Gastrocnemius medialis (tissue), 4 donors: ENCODE results near the gene STAP2. TPM values are rescaled to one million over a fixed set of nuclear protein-coding genes. Genes with fewer than 3 reads are reported as not detected.
"Not testable (repeated sequence)": the region's sequence is repeated elsewhere in the genome, so short reads cannot be mapped to it uniquely, and the experiment has no call there.

Experiments used
- ATAC-seq, 2 donors: fragments of 150-250 bp; one replicate each; pipeline ENCODE4 v1.9.1; 2016
- DNase-seq, 2 donors: peaks; one replicate each; pipeline ENCODE4 v3.0.0-alpha.2; 2019
- H3K27ac ChIP-seq, 4 donors: fragments of 200-600 bp; sonication (generic); 1 replicate in 1 of 4; 2 replicates in 3 of 4; pipeline ENCODE4 v1.5.1; 2016 to 2018; ENCODE audit warnings: mild to moderate bottlenecking in 2 of 4, moderate library complexity in 1 of 4
- H3K27me3 ChIP-seq, 3 donors: fragments of 200-600 bp; sonication (generic) in 2 of 3; 1 replicate in 1 of 3; 2 replicates in 2 of 3; pipeline versions ENCODE4 v1.5.1 to v1.6.0; 2016 to 2019; ENCODE audit warnings: mild to moderate bottlenecking in 1 of 3, moderate library complexity in 1 of 3
- H3K36me3 ChIP-seq, 2 donors: fragments of 200-600 bp; sonication (generic) in 1 of 2; one replicate each; pipeline ENCODE4 v1.5.1; 2017 to 2018
- H3K4me1 ChIP-seq, 2 donors: fragments of 200-600 bp; sonication (generic) in 1 of 2; one replicate each; pipeline ENCODE4 v1.5.1; 2016 to 2017; ENCODE audit warnings: mild to moderate bottlenecking in 2 of 2
- H3K4me3 ChIP-seq, 4 donors: fragments of 200-600 bp; sonication (generic) in 3 of 4; 1 replicate in 1 of 4; 2 replicates in 3 of 4; pipeline ENCODE4 v1.5.1; 2016 to 2019; ENCODE audit warnings: mild to moderate bottlenecking in 2 of 4
- H3K9me3 ChIP-seq, 3 donors: fragments of 200-600 bp; sonication (generic) in 2 of 3; 1 replicate in 1 of 3; 2 replicates in 2 of 3; pipeline ENCODE4 v1.5.1; 2016 to 2019
- POLR2A ChIP-seq, 2 donors: fragments of 450-650 bp; IDR thresholded peaks; one replicate each; pipeline ENCODE4 v1.6.1; 2017; ENCODE audit warnings: antibody characterized with exemption in 2 of 2, mild to moderate bottlenecking in 2 of 2, moderate library complexity in 2 of 2
- in situ Hi-C, 4 donors: fragments of 200-750 bp; cut with MboI; loops; one replicate each; pipeline versions ENCODE4 v1.15.0 to v1.8.0; 2017; ENCODE audit warnings: low sequenced_read_pairs in 4 of 4
- intact Hi-C: fragments of 100-400 bp; cut with DNase I; formaldehyde crosslinking; loops from one replicate; pipeline ENCODE4 v1.15.1; 2023; ENCODE audit warnings: low total_unique reads
- total RNA-seq, 4 donors: library from RNA; depleted of rRNA; stranded (reverse); fragments of >200 nt; gene quantifications; one replicate each; pipeline versions ENCODE4 v1.1.0 to v1.2.3, GENCODE V29; 2016

STAP2 gene
- total RNA-seq, 4 donors from 2014 or later: 0.94 to 2.1 (median 1.3) TPM; not detected in 1

- intact Hi-C loops (no loop called here), in situ Hi-C loops (no loop called here)
- peaks cover 29 to 38% (median 36%) of the 10 kb centered on the region in 3 donors for H3K27me3 ChIP-seq
These were observed 61.4 kb downstream of the STAP2 start for GRCh38 chr19:4277191-4277696.

GRCh38 chr19:4274321-4274686 lies 64.3 kb downstream of the STAP2 start:
- intact Hi-C loops, H3K9me3 ChIP-seq, ATAC-seq, H3K4me1 ChIP-seq, DNase-seq, H3K4me3 ChIP-seq, H3K27ac ChIP-seq: not testable (repeated sequence)
- Histone ChIP-seq H3K27me3 (peaks cover 11 to 13% (median 13%) of the 10 kb centered on the region in 3 donors), H3K36me3 (peaks cover 0 to 17% of the 10 kb centered on the region in 2 donors)
- in situ Hi-C loops: loop anchor here in 3 of 4 donors (25.0 kb wide), 3 partner anchors 138 to 363 kb away; partner anchors contain the start of genes CHAF1A (in 1 of the 3), SH3GL1 (in 1 of the 3) and TNFAIP8L1 (in 1 of the 3)

More at GRCh38 chr19:4277191-4277696, 61.4 kb downstream of the STAP2 start:
- Histone ChIP-seq H3K27ac (no peak overlapping the region), H3K4me1 (peaks cover 0 to 11% of the 10 kb centered on the region in 2 donors), H3K4me3 (no peak overlapping the region), H3K36me3 (no peaks in the 10 kb centered on the region), H3K9me3 (no peaks in the 10 kb centered on the region)
- no peak for DNase-seq
- TF ChIP-seq POLR2A (IDR thresholded peaks at IDR 0.05): no peak
- no peak for ATAC-seq

Other genes with a start within 250 kb of the STAP2 start
- gene MAP2K2, start 214.7 kb downstream of the STAP2 start, total RNA-seq: 100 to 1,000 TPM; 101 to 207 (median 138) TPM
- gene CREB3L3, start 185.2 kb downstream of the STAP2 start, total RNA-seq: 1 to 10 TPM in 1 of 4 donors, under 1 TPM in 1, not detected in 2; 0.10 to 1.0 TPM
- gene SIRT6, start 156.3 kb downstream of the STAP2 start, total RNA-seq: 10 to 100 TPM; 11.7 to 25.7 (median 13.7) TPM
- gene ANKRD24, start 156.1 kb downstream of the STAP2 start, total RNA-seq: 1 to 10 TPM in 1 of 4 donors, under 1 TPM in 3; 0.13 to 3.0 (median 0.45) TPM
- 1 to 10 TPM in 1 of 4 donors, under 1 TPM in 2, not detected in 1; 0.38 to 1.7 (median 0.85) TPM for gene EBI3, start 109.3 kb downstream of the STAP2 start, total RNA-seq
- 10 to 100 TPM; 13.5 to 37.8 (median 19.9) TPM for gene YJU2, start 91.7 kb downstream of the STAP2 start, total RNA-seq
- under 1 TPM in 1 of 4 donors, not detected in 3; 0.26 TPM for gene SHD, start 59.6 kb downstream of the STAP2 start, total RNA-seq
- gene TMIGD2, start 36.4 kb downstream of the STAP2 start, total RNA-seq: not detected
- not detected for gene FSD1, start 34.2 kb downstream of the STAP2 start, total RNA-seq
- 1 to 10 TPM; 2.7 to 3.1 (median 3.0) TPM for gene MPND, start 4.7 kb upstream of the STAP2 start, total RNA-seq
- 10 to 100 TPM; 11.6 to 19.4 (median 15.8) TPM for gene SH3GL1, start 61.7 kb upstream of the STAP2 start, total RNA-seq
- gene CHAF1A, start 63.8 kb upstream of the STAP2 start, total RNA-seq: 10 to 100 TPM in 2 of 4 donors, 1 to 10 TPM in 2; 7.3 to 15.8 (median 9.7) TPM
- gene UBXN6, start 119.0 kb upstream of the STAP2 start, total RNA-seq: 100 to 1,000 TPM in 3 of 4 donors, 10 to 100 TPM in 1; 93.8 to 230 (median 114) TPM
- gene HDGFL2, start 133.5 kb upstream of the STAP2 start, total RNA-seq: 10 to 100 TPM; 46.5 to 83.2 (median 56.1) TPM
- gene PLIN4, start 179.7 kb upstream of the STAP2 start, total RNA-seq: 100 to 1,000 TPM in 3 of 4 donors, 10 to 100 TPM in 1; 79.6 to 282 (median 152) TPM
- gene PLIN5, start 196.4 kb upstream of the STAP2 start, total RNA-seq: 100 to 1,000 TPM in 1 of 4 donors, 10 to 100 TPM in 3; 23.5 to 127 (median 52.9) TPM
- gene LRG1, start 201.2 kb upstream of the STAP2 start, total RNA-seq: 1 to 10 TPM in 1 of 4 donors, under 1 TPM in 2, not detected in 1; 0.15 to 2.7 (median 0.98) TPM
- gene SEMA6B, start 220.9 kb upstream of the STAP2 start, total RNA-seq: 1 to 10 TPM; 1.4 to 3.3 (median 2.6) TPM